WTC11 (cell line): ENCODE data around the gene GLIPR2. TPM values are rescaled to one million over a fixed set of nuclear protein-coding genes. Genes with fewer than 3 reads are reported as not detected.

Source experiments
- ATAC-seq: fragments of 200-7000 bp; cut with Tn5 transposase; 2 replicates; pipeline ENCODE4 v1.10.0; 2021; ENCODE audit warnings: mild to moderate bottlenecking, moderate library complexity
- CTCF ChIA-PET: fragments of 300-600 bp; sonication (Branson Sonifier 250); formaldehyde crosslinking; loops from one replicate; lab custom pipeline; 2021; ENCODE audit warnings: antibody characterized with exemption; lab: Charles Lee
- POLR2A ChIA-PET: fragments of 350-600 bp; sonication (Branson Sonifier 250); formaldehyde crosslinking; loops from one replicate; lab custom pipeline; 2021; ENCODE audit warnings: antibody characterized with exemption; lab: Charles Lee
- DNase-seq: peaks from one replicate; pipeline ENCODE4 v3.0.0; 2021; ENCODE audit warnings: low spot score
- H3K27ac Mint-ChIP-seq: 2 replicates; pipeline ENCODE4 v1.8.0; 2021; ENCODE audit warnings: mixed read lengths
- H3K27me3 Mint-ChIP-seq: 2 replicates; pipeline ENCODE4 v1.8.0; 2021; ENCODE audit warnings: low read depth, mild to moderate bottlenecking, moderate library complexity, mixed read lengths
- H3K36me3 Mint-ChIP-seq: 2 replicates; pipeline ENCODE4 v1.8.0; 2021; ENCODE audit warnings: mixed read lengths
- H3K4me1 Mint-ChIP-seq: 2 replicates; pipeline ENCODE4 v1.8.0; 2022; ENCODE audit warnings: mixed read lengths
- H3K4me3 Mint-ChIP-seq: 2 replicates; pipeline ENCODE4 v1.8.0; 2021; ENCODE audit warnings: mild to moderate bottlenecking, moderate library complexity, mixed read lengths
- H3K9me3 Mint-ChIP-seq: 2 replicates; pipeline ENCODE4 v1.8.0; 2021; ENCODE audit warnings: mixed read lengths
- E2F5 ChIP-seq: sonication (generic); formaldehyde crosslinking; IDR thresholded peaks from 2 replicates; pipeline ENCODE4 v1.8.1; 2022; ENCODE audit warnings: mild to moderate bottlenecking, moderate library complexity, missing genetic modification reagents
- ETV6 ChIP-seq: sonication (generic); formaldehyde crosslinking; IDR thresholded peaks from 2 replicates; pipeline ENCODE4 v1.8.1; 2022; ENCODE audit warnings: mild to moderate bottlenecking, missing genetic modification reagents
- FOXK1 ChIP-seq: sonication (generic); formaldehyde crosslinking; IDR thresholded peaks from 2 replicates; pipeline ENCODE4 v1.8.0; 2022; ENCODE audit warnings: mild to moderate bottlenecking, moderate library complexity, missing genetic modification reagents
- NFATC4 ChIP-seq: fragments of 250-450 bp; sonication (Bioruptor Pico); IDR thresholded peaks from 2 replicates; pipeline ENCODE4 v1.9.0; 2021; ENCODE audit warnings: mild to moderate bottlenecking
- NR1H2 ChIP-seq: sonication (generic); formaldehyde crosslinking; IDR thresholded peaks from 2 replicates; pipeline ENCODE4 v1.9.0; 2021; ENCODE audit warnings: mild to moderate bottlenecking, moderate library complexity, missing genetic modification reagents
- OVOL2 ChIP-seq: fragments of 250-450 bp; sonication (Bioruptor Pico); IDR thresholded peaks from 2 replicates; pipeline ENCODE4 v1.9.0; 2021; ENCODE audit warnings: mild to moderate bottlenecking, borderline replicate concordance
- SMAD3 ChIP-seq: sonication (generic); formaldehyde crosslinking; IDR thresholded peaks from 2 replicates; pipeline ENCODE4 v1.8.0; 2022; ENCODE audit warnings: missing genetic modification reagents, mild to moderate bottlenecking, borderline replicate concordance
- STAT6 ChIP-seq: sonication (generic); formaldehyde crosslinking; conservative IDR thresholded peaks from 2 replicates; pipeline ENCODE4 v1.8.1; 2023; ENCODE audit warnings: mild to moderate bottlenecking, low read depth, missing genetic modification reagents, moderate library complexity
- TP53 ChIP-seq: sonication (generic); formaldehyde crosslinking; IDR thresholded peaks from 2 replicates; pipeline ENCODE4 v1.8.1; 2023; ENCODE audit warnings: mild to moderate bottlenecking, missing genetic modification reagents
- ZNF121 ChIP-seq: sonication (generic); formaldehyde crosslinking; IDR thresholded peaks from 2 replicates; pipeline ENCODE4 v1.8.0; 2023; ENCODE audit warnings: missing genetic modification reagents
- ZNF232 ChIP-seq: sonication (generic); formaldehyde crosslinking; IDR thresholded peaks from 2 replicates; pipeline ENCODE4 v1.8.0; 2022; ENCODE audit warnings: mild to moderate bottlenecking, missing genetic modification reagents
- ZNF263 ChIP-seq: sonication (generic); formaldehyde crosslinking; IDR thresholded peaks from 2 replicates; pipeline ENCODE4 v1.8.1; 2022; ENCODE audit warnings: low read depth, mild to moderate bottlenecking, moderate library complexity, missing genetic modification reagents
- ZNF317 ChIP-seq: sonication (generic); formaldehyde crosslinking; IDR thresholded peaks from 2 replicates; pipeline ENCODE4 v1.8.1; 2023; ENCODE audit warnings: low read depth, mild to moderate bottlenecking, moderate library complexity, missing genetic modification reagents, borderline replicate concordance
- total RNA-seq: library from RNA; stranded (reverse); gene quantifications from 3 replicates; pipeline ENCODE4 v1.2.3, GENCODE V29; 2021
- TF ChIP-seq, protein P1 (sequence below): sonication (generic); formaldehyde crosslinking; IDR thresholded peaks from 2 replicates; pipeline ENCODE4 v1.8.0; 2022; ENCODE audit warnings: mild to moderate bottlenecking, missing genetic modification reagents
- TF ChIP-seq, protein P2 (sequence below): fragments of 250-450 bp; sonication (Bioruptor Pico); IDR thresholded peaks from 2 replicates; pipeline ENCODE4 v1.8.0; 2021; ENCODE audit warnings: mild to moderate bottlenecking
- TF ChIP-seq, protein P3 (sequence below): fragments of 250-450 bp; sonication (Bioruptor Pico); IDR thresholded peaks from 2 replicates; pipeline ENCODE4 v1.9.0; 2021; ENCODE audit warnings: moderate library complexity, mild to moderate bottlenecking, inconsistent platforms, borderline replicate concordance
- TF ChIP-seq, protein P4 (sequence below): sonication (generic); formaldehyde crosslinking; IDR thresholded peaks from 2 replicates; pipeline ENCODE4 v1.8.1; 2023; ENCODE audit warnings: mild to moderate bottlenecking, missing genetic modification reagents, moderate library complexity
- TF ChIP-seq, protein P5 (sequence below): fragments of 250-450 bp; sonication (Bioruptor Pico); conservative IDR thresholded peaks from 2 replicates; pipeline ENCODE4 v1.9.0; 2021; ENCODE audit warnings: mild to moderate bottlenecking
- TF ChIP-seq, protein P6 (sequence below): fragments of 250-450 bp; sonication (Bioruptor Pico); IDR thresholded peaks from 2 replicates; pipeline ENCODE4 v1.9.0; 2021; ENCODE audit warnings: mild to moderate bottlenecking

The GLIPR2 gene
- total RNA-seq, 1 experiment from 2014 or later = 3.7 TPM

GRCh38 chr9:36092014-36092413, 44.5 kb upstream of the GLIPR2 start (continued):
- TF ChIP-seq STAT6 (CRISPR knock-in tag) (no peak), ETV6 (CRISPR knock-in tag) (no peak), NR1H2 (CRISPR knock-in tag) (no peak)
- TF ChIP-seq, protein P1, sequence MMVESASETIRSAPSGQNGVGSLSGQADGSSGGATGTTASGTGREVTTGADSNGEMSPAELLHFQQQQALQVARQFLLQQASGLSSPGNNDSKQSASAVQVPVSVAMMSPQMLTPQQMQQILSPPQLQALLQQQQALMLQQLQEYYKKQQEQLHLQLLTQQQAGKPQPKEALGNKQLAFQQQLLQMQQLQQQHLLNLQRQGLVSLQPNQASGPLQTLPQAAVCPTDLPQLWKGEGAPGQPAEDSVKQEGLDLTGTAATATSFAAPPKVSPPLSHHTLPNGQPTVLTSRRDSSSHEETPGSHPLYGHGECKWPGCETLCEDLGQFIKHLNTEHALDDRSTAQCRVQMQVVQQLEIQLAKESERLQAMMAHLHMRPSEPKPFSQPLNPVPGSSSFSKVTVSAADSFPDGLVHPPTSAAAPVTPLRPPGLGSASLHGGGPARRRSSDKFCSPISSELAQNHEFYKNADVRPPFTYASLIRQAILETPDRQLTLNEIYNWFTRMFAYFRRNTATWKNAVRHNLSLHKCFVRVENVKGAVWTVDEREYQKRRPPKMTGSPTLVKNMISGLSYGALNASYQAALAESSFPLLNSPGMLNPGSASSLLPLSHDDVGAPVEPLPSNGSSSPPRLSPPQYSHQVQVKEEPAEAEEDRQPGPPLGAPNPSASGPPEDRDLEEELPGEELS (CRISPR knock-in tag) = no peak
- TF ChIP-seq, protein P2, sequence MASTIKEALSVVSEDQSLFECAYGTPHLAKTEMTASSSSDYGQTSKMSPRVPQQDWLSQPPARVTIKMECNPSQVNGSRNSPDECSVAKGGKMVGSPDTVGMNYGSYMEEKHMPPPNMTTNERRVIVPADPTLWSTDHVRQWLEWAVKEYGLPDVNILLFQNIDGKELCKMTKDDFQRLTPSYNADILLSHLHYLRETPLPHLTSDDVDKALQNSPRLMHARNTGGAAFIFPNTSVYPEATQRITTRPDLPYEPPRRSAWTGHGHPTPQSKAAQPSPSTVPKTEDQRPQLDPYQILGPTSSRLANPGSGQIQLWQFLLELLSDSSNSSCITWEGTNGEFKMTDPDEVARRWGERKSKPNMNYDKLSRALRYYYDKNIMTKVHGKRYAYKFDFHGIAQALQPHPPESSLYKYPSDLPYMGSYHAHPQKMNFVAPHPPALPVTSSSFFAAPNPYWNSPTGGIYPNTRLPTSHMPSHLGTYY (CRISPR knock-in tag) = no peak

DNA sequence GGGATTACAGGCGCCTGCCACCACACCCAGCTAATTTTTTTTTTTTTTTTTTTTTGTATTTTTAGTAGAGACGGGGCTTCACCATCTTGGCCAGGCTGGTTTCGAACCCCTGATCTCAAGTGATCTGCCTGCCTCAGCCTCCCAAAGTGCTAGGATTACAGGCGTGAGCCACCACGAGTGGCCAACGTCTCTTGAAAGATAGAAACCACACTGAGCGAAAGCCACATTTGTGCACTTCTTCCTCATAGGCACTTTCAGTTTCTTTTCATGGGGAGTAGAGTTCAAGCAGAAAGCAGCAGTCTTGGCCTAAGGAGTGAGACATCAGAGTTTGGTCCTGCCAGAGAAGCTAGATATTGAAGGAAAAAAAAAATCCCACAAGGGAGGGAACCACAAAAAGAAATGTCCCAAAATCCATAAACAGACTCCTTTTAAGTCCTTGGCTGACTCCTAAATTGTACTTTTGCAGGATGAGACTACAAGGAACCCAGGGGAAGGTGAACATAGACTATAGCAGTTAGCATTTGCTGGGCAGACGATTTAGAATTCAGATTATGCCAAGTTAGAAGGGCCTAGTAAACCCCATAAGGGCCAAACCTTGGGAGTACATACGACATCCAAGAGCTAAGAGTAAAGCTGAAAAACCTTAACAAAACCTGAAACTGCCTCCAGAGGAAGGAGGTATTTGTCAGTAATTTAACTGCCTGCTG, 43.9 kb upstream of the GLIPR2 start:
- H3K9me3 Mint-ChIP-seq = no peaks in the 10 kb centered on the region
- no peaks in the 10 kb centered on the region for H3K36me3 Mint-ChIP-seq
- H3K27me3 Mint-ChIP-seq = no peaks in the 10 kb centered on the region
- POLR2A ChIA-PET = no interaction called here
- peak overlapping the region; percentile 85 for H3K27ac Mint-ChIP-seq
- H3K4me3 Mint-ChIP-seq = no peak overlapping the region
- no peak for DNase-seq
- ATAC-seq = no peak
- CTCF ChIA-PET = interaction anchor here (0.8 to 1.6 kb wide), 4 partner anchors 10 to 74 kb away, joined by 3 to 5 read pairs (median 4); no protein-coding TSS in a partner anchor
- TF ChIP-seq, protein P3, sequence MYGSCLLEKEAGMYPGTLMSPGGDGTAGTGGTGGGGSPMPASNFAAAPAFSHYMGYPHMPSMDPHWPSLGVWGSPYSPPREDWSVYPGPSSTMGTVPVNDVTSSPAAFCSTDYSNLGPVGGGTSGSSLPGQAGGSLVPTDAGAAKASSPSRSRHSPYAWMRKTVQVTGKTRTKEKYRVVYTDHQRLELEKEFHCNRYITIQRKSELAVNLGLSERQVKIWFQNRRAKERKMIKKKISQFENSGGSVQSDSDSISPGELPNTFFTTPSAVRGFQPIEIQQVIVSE (CRISPR knock-in tag) = no peak
- TF ChIP-seq ZNF232 (CRISPR knock-in tag) (no peak), FOXK1 (no peak), ZNF263 (CRISPR knock-in tag) (no peak)
- peaks cover 33% of the 10 kb centered on the region for H3K4me1 Mint-ChIP-seq

DNA sequence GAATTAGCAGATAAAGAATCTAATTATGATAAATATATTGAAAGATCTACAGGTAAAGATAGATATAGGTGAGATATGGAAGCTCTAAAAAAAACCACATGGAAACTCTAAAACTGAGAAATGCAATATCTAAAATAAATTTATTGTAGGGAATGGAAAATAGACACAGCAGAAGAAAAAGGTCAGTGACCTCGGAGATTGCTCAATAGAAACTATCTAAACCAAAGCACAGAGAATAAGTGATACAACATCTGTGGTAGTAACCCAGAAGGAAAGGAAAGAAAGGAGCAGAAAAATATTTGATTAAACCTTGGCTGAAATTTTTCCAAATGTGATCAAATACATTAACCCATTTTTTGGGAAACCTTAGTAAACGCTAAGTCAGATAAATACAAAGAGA, 43.1 kb upstream of the GLIPR2 start:
- DNase-seq (no peak), ATAC-seq (no peak)
- H3K9me3 Mint-ChIP-seq = no peaks in the 10 kb centered on the region
- ChIA-PET POLR2A (no interaction called here), CTCF (interaction anchor here (1.3 kb wide), 1 partner anchor 9 kb away, joined by 5 read pairs; no protein-coding TSS in a partner anchor)
- TF ChIP-seq, protein P4, sequence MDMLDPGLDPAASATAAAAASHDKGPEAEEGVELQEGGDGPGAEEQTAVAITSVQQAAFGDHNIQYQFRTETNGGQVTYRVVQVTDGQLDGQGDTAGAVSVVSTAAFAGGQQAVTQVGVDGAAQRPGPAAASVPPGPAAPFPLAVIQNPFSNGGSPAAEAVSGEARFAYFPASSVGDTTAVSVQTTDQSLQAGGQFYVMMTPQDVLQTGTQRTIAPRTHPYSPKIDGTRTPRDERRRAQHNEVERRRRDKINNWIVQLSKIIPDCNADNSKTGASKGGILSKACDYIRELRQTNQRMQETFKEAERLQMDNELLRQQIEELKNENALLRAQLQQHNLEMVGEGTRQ (CRISPR knock-in tag) = no peak
- TF ChIP-seq ZNF121 (CRISPR knock-in tag) (no peak), E2F5 (CRISPR knock-in tag) (no peak), ZNF317 (CRISPR knock-in tag) (no peak), NFATC4 (CRISPR knock-in tag) (no peak), TP53 (CRISPR knock-in tag) (no peak), OVOL2 (no peak), SMAD3 (CRISPR knock-in tag) (no peak)
- TF ChIP-seq, protein P5, sequence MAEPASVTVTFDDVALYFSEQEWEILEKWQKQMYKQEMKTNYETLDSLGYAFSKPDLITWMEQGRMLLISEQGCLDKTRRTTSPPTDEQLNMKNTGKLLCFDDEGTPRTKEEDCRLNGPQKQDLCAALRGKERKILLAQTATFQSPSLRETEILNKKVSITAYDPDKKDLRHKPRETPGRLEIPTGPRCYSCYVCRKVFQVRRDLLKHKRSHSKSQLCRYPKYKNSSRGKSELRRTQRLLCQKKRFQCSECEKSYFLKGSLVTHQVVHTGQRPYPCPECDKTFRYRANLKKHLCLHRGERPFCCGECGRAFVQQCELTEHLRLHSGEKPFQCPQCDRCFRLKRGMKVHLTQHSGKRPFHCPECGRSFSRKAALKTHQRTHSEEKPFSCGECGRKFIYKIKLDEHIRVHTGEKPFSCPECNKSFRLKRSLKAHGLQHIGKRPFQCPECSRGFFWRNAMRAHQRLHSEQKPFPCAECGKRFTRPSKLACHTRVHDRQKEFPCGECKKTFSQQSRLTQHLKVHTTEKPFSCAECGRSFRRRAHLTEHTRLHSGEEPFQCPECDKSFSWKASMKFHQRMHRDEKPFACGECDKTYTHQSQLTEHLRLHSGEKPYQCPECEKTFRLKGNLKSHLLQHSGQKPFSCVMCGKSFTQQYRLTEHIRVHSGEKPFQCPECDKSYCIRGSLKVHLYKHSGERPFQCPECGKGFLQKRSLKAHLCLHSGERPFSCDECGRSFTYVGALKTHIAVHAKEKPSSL (CRISPR knock-in tag) = no peak
- TF ChIP-seq, protein P6, sequence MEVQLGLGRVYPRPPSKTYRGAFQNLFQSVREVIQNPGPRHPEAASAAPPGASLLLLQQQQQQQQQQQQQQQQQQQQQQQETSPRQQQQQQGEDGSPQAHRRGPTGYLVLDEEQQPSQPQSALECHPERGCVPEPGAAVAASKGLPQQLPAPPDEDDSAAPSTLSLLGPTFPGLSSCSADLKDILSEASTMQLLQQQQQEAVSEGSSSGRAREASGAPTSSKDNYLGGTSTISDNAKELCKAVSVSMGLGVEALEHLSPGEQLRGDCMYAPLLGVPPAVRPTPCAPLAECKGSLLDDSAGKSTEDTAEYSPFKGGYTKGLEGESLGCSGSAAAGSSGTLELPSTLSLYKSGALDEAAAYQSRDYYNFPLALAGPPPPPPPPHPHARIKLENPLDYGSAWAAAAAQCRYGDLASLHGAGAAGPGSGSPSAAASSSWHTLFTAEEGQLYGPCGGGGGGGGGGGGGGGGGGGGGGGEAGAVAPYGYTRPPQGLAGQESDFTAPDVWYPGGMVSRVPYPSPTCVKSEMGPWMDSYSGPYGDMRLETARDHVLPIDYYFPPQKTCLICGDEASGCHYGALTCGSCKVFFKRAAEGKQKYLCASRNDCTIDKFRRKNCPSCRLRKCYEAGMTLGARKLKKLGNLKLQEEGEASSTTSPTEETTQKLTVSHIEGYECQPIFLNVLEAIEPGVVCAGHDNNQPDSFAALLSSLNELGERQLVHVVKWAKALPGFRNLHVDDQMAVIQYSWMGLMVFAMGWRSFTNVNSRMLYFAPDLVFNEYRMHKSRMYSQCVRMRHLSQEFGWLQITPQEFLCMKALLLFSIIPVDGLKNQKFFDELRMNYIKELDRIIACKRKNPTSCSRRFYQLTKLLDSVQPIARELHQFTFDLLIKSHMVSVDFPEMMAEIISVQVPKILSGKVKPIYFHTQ (CRISPR knock-in tag) = no peak
- H3K4me3 Mint-ChIP-seq = peak overlapping the region; percentile 35
- peaks cover 33% of the 10 kb centered on the region for H3K4me1 Mint-ChIP-seq
- no peaks in the 10 kb centered on the region for H3K27me3 Mint-ChIP-seq
- H3K27ac Mint-ChIP-seq = peak overlapping the region; percentile 85
- no peaks in the 10 kb centered on the region for H3K36me3 Mint-ChIP-seq
